ENCODE measurements around the gene AKAP7.

- TF ChIP-seq EZH2 (IDR thresholded peaks at IDR 0.05; ENCODE audit: low read length): no peak
- no peak for TF ChIP-seq CTCF (optimal IDR thresholded peaks at IDR 0.05 in 1 of 3, IDR thresholded peaks at IDR 0.05 in 1 of 3, conservative IDR thresholded peaks at IDR 0.05 in 1 of 3; ENCODE audit: extremely low read depth in 1 of 3, insufficient read depth in 2 of 3, low read length in 3 of 3)
Observed at GRCh38 chr6:131101911-131102680, 33.2 kb upstream of the AKAP7 start.
